Tibial nerve (tissue), 4 donors: Measurements from ENCODE around the gene ARHGEF1. TPM values are rescaled to one million over a fixed set of nuclear protein-coding genes. Genes with fewer than 3 reads are reported as not detected.

ENCODE experiments used
- DNase-seq, 2 donors: peaks; one replicate each; pipeline ENCODE4 v3.0.0-alpha.2; 2019; ENCODE audit warnings: low spot score in 2 of 2
- H3K27ac ChIP-seq, 4 donors: fragments of 200-600 bp; sonication (generic) in 3 of 4; one replicate each; pipeline ENCODE4 v1.5.1; 2017 to 2019; ENCODE audit warnings: mild to moderate bottlenecking in 1 of 4
- H3K27me3 ChIP-seq, 2 donors: fragments of 200-600 bp; sonication (generic) in 1 of 2; one replicate each; pipeline versions ENCODE4 v1.5.1 to v1.6.0; 2017 to 2019
- H3K36me3 ChIP-seq, 3 donors: fragments of 200-600 bp; sonication (generic); one replicate each; pipeline ENCODE4 v1.5.1; 2018 to 2019
- H3K4me1 ChIP-seq, 4 donors: fragments of 200-600 bp; sonication (generic) in 3 of 4; one replicate each; pipeline ENCODE4 v1.5.1; 2017 to 2019
- H3K4me3 ChIP-seq, 4 donors: fragments of 200-600 bp; sonication (generic) in 3 of 4; one replicate each; pipeline ENCODE4 v1.5.1; 2017 to 2019; ENCODE audit warnings: mild to moderate bottlenecking in 1 of 4, moderate library complexity in 1 of 4
- H3K9me3 ChIP-seq, 4 donors: fragments of 200-600 bp; sonication (generic) in 3 of 4; one replicate each; pipeline ENCODE4 v1.5.1; 2017 to 2019
- EP300 ChIP-seq, 2 donors: sonication (generic); formaldehyde crosslinking; IDR thresholded peaks; one replicate each; pipeline ENCODE4 v1.6.1; 2017; ENCODE audit warnings: antibody characterized with exemption in 2 of 2, mild to moderate bottlenecking in 1 of 2
- POLR2A ChIP-seq, 2 donors: fragments of 450-650 bp; IDR thresholded peaks; one replicate each; pipeline ENCODE4 v1.6.1; 2017; ENCODE audit warnings: antibody characterized with exemption in 2 of 2, mild to moderate bottlenecking in 2 of 2, moderate library complexity in 2 of 2
- WGBS, 2 donors: methylation state at CpG; one replicate each; pipeline ENCODE4 v1.1.5; 2018; 5-methylcytosine and 5-hydroxymethylcytosine counted together
- total RNA-seq, 4 donors: library from RNA; depleted of rRNA; stranded (reverse); fragments of >200 nt; gene quantifications; one replicate each; pipeline ENCODE4 v1.1.0, GENCODE V29; 2016
- TF ChIP-seq, protein P1 (sequence below), 5 experiments: fragments of 200-600 bp in 3 of 5; fragments of 450-650 bp in 2 of 5; sonication (generic) in 3 of 5; IDR thresholded peaks; one replicate each; pipeline ENCODE4 v1.5.1; 2016 to 2019; ENCODE audit warnings: antibody characterized with exemption in 5 of 5, mild to moderate bottlenecking in 3 of 5, moderate library complexity in 2 of 5

The ARHGEF1 gene
- total RNA-seq, 4 donors from 2014 or later = 68.4 to 225 (median 121) TPM

DNA sequence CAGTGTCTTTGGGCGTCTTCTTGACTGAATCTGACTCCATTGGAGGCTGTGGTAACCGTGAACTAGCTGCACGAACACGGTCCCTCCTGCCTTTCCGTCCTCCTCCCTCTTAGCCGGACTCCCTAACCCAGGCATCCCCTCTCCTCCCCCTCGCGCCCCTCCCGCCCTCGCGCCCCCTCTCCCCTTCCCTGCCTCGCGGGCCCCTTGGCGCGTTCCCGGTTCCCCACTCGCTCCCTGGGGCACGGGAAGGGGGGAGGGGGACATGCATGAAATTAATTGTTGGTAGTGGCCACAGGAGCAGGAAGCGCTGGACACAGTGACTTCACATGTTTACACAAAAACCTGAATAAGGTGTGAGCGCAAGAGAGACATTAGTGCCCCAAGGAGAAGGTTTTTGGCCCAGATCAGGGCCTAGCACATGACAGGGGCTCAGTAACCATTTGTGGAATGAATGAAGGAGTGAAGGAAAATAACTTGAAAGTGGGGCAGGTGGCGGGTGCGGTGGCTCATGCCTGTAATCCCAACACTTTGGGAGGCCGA lies 37.9 kb upstream of the ARHGEF1 start:
- no peaks in the 10 kb centered on the region for H3K36me3 ChIP-seq
- no peak overlapping the region for H3K27ac ChIP-seq
- WGBS, 2 donors = 89% methylated on average over 23 of the region's 23 CpGs
- no peaks in the 10 kb centered on the region for H3K9me3 ChIP-seq
- no peak overlapping the region for H3K4me3 ChIP-seq
- no peaks in the 10 kb centered on the region for H3K4me1 ChIP-seq
- DNase-seq = no peak
- H3K27me3 ChIP-seq = peaks cover 0 to 11% of the 10 kb centered on the region in 2 donors
- TF ChIP-seq POLR2A (IDR thresholded peaks at IDR 0.05) = no peak

DNA sequence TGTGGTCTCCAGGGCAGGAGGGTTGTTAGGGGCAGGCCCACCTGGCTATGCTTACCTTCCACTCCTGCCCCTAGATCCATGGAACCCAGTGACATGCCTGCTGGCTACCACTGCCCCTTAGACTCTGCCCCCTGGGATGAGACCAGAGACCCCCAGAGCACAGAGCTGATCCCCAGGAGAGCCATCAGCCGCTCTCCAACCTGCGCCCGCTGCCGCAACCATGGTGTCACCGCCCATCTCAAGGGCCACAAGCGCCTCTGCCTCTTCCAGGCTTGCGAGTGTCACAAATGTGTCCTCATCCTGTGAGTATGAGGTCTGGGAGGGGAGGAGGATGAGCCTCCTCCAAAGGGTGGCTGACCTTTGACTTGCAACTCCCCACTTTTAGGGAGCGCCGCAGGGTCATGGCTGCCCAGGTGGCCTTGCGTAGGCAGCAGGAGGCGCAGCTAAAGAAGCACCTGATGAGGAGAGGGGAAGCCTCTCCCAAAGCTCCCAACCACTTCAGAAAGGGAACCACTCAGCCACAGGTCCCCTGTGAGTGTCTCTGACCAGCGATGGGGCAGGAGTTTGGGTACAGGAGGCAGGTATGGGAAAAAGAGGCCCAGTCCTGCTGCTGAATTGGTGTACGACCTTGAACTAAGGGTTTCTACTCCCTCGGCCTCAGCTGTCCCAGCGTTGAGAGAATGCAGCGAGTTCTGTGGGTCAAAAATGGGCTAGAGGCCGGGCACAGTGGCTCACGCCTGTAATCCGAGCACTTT lies 35.5 kb upstream of the ARHGEF1 start:
- H3K9me3 ChIP-seq = no peaks in the 10 kb centered on the region
- WGBS, 2 donors = 84 to 90% methylated on average over 15 to 19 of the region's 19 CpGs
- no peak for DNase-seq
- H3K4me1 ChIP-seq = no peaks in the 10 kb centered on the region
- TF ChIP-seq POLR2A (IDR thresholded peaks at IDR 0.05) = no peak
- peaks cover 0 to 23% of the 10 kb centered on the region in 2 donors for H3K27me3 ChIP-seq
- no peak overlapping the region for H3K4me3 ChIP-seq
- H3K27ac ChIP-seq = no peak overlapping the region
- H3K36me3 ChIP-seq = no peaks in the 10 kb centered on the region

DNA sequence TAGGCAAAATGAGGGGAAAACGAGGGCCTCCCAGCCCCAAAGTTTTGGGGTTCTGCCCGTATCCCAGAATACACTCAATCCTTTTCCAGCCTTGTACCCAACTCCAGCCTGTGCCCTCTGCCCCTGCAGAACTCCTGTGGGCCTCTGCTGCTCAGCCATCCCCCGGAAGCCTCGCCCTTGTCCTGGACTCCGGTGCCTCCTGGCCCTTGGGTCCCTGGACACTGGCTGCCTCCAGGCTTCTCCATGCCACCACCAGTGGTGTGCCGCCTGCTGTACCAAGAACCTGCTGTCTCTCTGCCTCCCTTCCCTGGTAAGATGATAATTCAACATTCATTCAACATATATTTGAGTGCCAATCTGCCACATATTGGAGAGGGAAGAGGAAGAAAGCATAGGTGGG lies 34.3 kb upstream of the ARHGEF1 start:
- TF ChIP-seq EP300 (IDR thresholded peaks at IDR 0.05) = no peak
- TF ChIP-seq, protein P1, sequence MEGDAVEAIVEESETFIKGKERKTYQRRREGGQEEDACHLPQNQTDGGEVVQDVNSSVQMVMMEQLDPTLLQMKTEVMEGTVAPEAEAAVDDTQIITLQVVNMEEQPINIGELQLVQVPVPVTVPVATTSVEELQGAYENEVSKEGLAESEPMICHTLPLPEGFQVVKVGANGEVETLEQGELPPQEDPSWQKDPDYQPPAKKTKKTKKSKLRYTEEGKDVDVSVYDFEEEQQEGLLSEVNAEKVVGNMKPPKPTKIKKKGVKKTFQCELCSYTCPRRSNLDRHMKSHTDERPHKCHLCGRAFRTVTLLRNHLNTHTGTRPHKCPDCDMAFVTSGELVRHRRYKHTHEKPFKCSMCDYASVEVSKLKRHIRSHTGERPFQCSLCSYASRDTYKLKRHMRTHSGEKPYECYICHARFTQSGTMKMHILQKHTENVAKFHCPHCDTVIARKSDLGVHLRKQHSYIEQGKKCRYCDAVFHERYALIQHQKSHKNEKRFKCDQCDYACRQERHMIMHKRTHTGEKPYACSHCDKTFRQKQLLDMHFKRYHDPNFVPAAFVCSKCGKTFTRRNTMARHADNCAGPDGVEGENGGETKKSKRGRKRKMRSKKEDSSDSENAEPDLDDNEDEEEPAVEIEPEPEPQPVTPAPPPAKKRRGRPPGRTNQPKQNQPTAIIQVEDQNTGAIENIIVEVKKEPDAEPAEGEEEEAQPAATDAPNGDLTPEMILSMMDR (IDR thresholded peaks at IDR 0.05) = no peak
- H3K36me3 ChIP-seq = no peaks in the 10 kb centered on the region
- peaks cover 0 to 24% of the 10 kb centered on the region in 2 donors for H3K27me3 ChIP-seq
- H3K4me1 ChIP-seq = no peaks in the 10 kb centered on the region
- DNase-seq = no peak
- no peaks in the 10 kb centered on the region for H3K9me3 ChIP-seq
- no peak overlapping the region for H3K27ac ChIP-seq
- WGBS, 2 donors = 78 to 85% methylated on average over 6 of the region's 6 CpGs
- H3K4me3 ChIP-seq = no peak overlapping the region

DNA sequence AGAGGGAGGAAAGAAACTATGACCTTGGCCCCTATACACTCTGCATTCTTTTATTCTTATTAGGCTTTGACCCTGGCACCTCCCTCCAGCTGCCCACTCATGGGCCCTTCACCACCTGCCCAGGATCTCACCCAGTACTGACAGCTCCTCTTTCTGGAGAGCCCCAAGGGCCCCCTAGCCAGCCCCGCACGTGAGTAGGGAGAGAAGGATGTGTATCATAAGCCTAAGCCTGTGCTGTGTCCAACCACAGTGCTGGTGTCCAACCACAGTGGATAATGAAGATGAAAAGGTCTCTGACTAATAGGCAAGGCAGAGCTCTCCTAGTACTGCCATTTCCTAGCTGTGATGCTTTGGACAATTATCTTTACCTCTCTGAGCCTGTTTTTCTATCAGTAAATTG lies 33.9 kb upstream of the ARHGEF1 start:
- H3K4me1 ChIP-seq = no peaks in the 10 kb centered on the region
- no peaks in the 10 kb centered on the region for H3K36me3 ChIP-seq
- WGBS, 2 donors = 73 to 77% methylated on average over 2 of the region's 2 CpGs
- no peak for DNase-seq
- peaks cover 0 to 28% of the 10 kb centered on the region in 2 donors for H3K27me3 ChIP-seq
- TF ChIP-seq, protein P1 (IDR thresholded peaks at IDR 0.05) = no peak
- no peak for TF ChIP-seq EP300 (IDR thresholded peaks at IDR 0.05)
- TF ChIP-seq POLR2A (IDR thresholded peaks at IDR 0.05) = no peak
- no peaks in the 10 kb centered on the region for H3K9me3 ChIP-seq
- no peak overlapping the region for H3K4me3 ChIP-seq
- no peak overlapping the region for H3K27ac ChIP-seq

DNA sequence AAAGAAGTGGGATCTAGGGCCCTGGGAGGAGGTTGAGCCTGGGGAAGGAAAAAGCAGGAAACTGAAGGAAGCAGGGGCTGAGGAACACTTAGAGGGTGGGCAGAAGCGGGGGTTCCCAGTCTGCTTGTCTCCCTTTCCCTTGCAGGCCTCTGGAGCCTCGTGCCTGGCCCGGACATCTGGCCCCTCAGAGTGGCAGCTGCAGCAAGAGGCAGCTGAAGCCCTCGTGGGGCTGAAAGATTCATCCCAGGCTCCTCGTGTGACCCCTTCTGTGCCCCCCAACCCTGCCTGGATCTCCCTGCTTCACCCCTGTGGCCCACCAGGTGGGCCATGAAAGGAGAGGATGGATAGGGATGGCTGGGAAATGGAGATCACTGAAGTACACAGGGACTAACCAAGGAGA lies 32.6 kb upstream of the ARHGEF1 start:
- TF ChIP-seq, protein P1 (IDR thresholded peaks at IDR 0.05) = no peak
- no peak for TF ChIP-seq POLR2A (IDR thresholded peaks at IDR 0.05)
- TF ChIP-seq EP300 (IDR thresholded peaks at IDR 0.05) = no peak
- H3K27me3 ChIP-seq = peaks cover 0 to 41% of the 10 kb centered on the region in 2 donors
- H3K4me1 ChIP-seq = no peaks in the 10 kb centered on the region
- H3K36me3 ChIP-seq = no peaks in the 10 kb centered on the region
- H3K9me3 ChIP-seq = no peaks in the 10 kb centered on the region
- no peak overlapping the region for H3K4me3 ChIP-seq
- WGBS, 2 donors = 63 to 79% methylated on average over 5 of the region's 5 CpGs
- DNase-seq = no peak
- H3K27ac ChIP-seq = no peak overlapping the region

DNA sequence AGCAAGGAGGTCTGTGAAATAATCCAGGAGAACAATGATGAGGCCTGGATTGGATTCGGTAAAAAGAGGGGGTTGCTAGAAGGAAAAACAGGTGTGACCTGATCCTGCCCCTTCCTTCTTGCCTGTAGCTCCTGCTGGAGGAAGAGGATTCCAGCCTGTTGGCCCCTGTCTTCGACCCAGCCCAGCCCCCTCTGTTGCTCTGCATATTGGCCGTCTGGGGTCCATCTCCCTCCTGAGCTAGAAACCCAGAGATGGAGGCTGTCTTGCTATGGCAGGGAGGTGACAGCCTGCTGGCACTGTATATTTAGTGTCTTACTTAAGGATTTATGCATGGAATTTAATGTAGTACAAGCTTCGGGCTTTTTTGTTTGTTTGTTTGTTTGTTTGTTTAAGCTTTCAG lies 31.5 kb upstream of the ARHGEF1 start:
- no peak for DNase-seq
- peaks cover 0 to 43% of the 10 kb centered on the region in 2 donors for H3K27me3 ChIP-seq
- TF ChIP-seq, protein P1 (IDR thresholded peaks at IDR 0.05) = no peak
- no peak for TF ChIP-seq POLR2A (IDR thresholded peaks at IDR 0.05)
- no peak for TF ChIP-seq EP300 (IDR thresholded peaks at IDR 0.05)
- 28 to 38% methylated on average over 4 of the region's 4 CpGs for WGBS, 2 donors
- no peaks in the 10 kb centered on the region for H3K4me1 ChIP-seq
- H3K4me3 ChIP-seq = no peak overlapping the region
- no peak overlapping the region for H3K27ac ChIP-seq
- H3K9me3 ChIP-seq = no peaks in the 10 kb centered on the region
- H3K36me3 ChIP-seq = no peaks in the 10 kb centered on the region
